Tibial nerve (tissue), 4 donors: Measurements from ENCODE around the gene KIDINS220.

ENCODE experiments used
- EP300 ChIP-seq, 2 donors: sonication (generic); formaldehyde crosslinking; IDR thresholded peaks; one replicate each; pipeline ENCODE4 v1.6.1; 2017; ENCODE audit warnings: antibody characterized with exemption in 2 of 2, mild to moderate bottlenecking in 1 of 2
- POLR2A ChIP-seq, 2 donors: fragments of 450-650 bp; IDR thresholded peaks; one replicate each; pipeline ENCODE4 v1.6.1; 2017; ENCODE audit warnings: antibody characterized with exemption in 2 of 2, mild to moderate bottlenecking in 2 of 2, moderate library complexity in 2 of 2
- TF ChIP-seq, protein P1 (sequence below), 5 experiments: fragments of 200-600 bp in 3 of 5; fragments of 450-650 bp in 2 of 5; sonication (generic) in 3 of 5; IDR thresholded peaks; one replicate each; pipeline ENCODE4 v1.5.1; 2016 to 2019; ENCODE audit warnings: antibody characterized with exemption in 5 of 5, mild to moderate bottlenecking in 3 of 5, moderate library complexity in 2 of 5

DNA sequence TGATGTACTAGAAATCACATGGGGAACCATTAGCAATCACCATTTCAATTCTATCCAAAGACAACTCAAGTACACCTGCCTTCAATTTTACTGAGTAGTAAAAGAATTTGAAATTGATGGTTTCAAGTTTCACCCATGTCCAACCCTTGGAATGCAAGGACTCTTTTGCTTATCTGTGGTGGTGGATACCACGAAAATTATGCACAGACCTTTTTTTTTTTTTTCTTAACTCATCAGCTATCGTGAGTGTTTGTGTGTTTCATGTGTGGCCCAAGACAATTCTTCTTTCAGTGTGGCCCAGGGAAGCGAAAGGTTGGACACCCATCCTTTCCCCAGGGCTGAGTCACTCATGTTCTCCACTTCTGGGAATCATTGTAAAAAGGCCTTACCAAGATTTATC lies 132.5 kb downstream of the KIDINS220 start:
- TF ChIP-seq, protein P1, sequence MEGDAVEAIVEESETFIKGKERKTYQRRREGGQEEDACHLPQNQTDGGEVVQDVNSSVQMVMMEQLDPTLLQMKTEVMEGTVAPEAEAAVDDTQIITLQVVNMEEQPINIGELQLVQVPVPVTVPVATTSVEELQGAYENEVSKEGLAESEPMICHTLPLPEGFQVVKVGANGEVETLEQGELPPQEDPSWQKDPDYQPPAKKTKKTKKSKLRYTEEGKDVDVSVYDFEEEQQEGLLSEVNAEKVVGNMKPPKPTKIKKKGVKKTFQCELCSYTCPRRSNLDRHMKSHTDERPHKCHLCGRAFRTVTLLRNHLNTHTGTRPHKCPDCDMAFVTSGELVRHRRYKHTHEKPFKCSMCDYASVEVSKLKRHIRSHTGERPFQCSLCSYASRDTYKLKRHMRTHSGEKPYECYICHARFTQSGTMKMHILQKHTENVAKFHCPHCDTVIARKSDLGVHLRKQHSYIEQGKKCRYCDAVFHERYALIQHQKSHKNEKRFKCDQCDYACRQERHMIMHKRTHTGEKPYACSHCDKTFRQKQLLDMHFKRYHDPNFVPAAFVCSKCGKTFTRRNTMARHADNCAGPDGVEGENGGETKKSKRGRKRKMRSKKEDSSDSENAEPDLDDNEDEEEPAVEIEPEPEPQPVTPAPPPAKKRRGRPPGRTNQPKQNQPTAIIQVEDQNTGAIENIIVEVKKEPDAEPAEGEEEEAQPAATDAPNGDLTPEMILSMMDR (IDR thresholded peaks at IDR 0.05), result no peak
- TF ChIP-seq POLR2A (IDR thresholded peaks at IDR 0.05), result no peak
- TF ChIP-seq EP300 (IDR thresholded peaks at IDR 0.05), result no peak
